ENCODE results near the gene TOMM34. TPM values are rescaled to one million over a fixed set of nuclear protein-coding genes. Genes with fewer than 3 reads are reported as not detected.

TOMM34 gene
- total RNA-seq, 4 donors from 2014 or later: 5.8 to 14.8 (median 13.9) TPM

GRCh38 chr20:44965651-44966029, 5.4 kb upstream of the TOMM34 start:
- DNase-seq (ENCODE audit: extremely low spot score): no peak
- Histone ChIP-seq H3K36me3 (no peaks in the 10 kb centered on the region), H3K27me3 (no peaks in the 10 kb centered on the region), H3K4me3 (peak overlapping the region; percentile 71 to 88 (median 78)), H3K4me1 (peaks cover 18 to 56% (median 52%) of the 10 kb centered on the region in 4 donors), H3K27ac (replicated peaks in 1 of 4) (peak overlapping the region; percentile 77 to 87 (median 82)), H3K9me3 (no peaks in the 10 kb centered on the region)
- TF ChIP-seq POLR2A (IDR thresholded peaks at IDR 0.05; ENCODE audit: low read depth) (no peak), POLR2AphosphoS5 (IDR thresholded peaks at IDR 0.05) (no peak), EP300 (IDR thresholded peaks at IDR 0.05) (no peak), CTCF (IDR thresholded peaks at IDR 0.05) (no peak)
- intact Hi-C loops (cut with DNase I): loop anchor here (5.0 to 10.0 kb wide), 2 partner anchors 78 to 221 kb away; partner anchors contain the start of genes KCNK15 and YWHAB
- WGBS: 46% methylated on average over 5 of the region's 5 CpGs

- WGBS: 86% methylated on average over 4 of the region's 4 CpGs
- intact Hi-C loops (cut with DNase I): loop anchor here (10.0 kb wide), 1 partner anchor 219 kb away; the partner anchor contains the start of gene KCNK15
These were observed 3.4 kb upstream of the TOMM34 start for GRCh38 chr20:44963325-44964215.

GRCh38 chr20:44962483-44962882, 2.3 kb upstream of the TOMM34 start:
- no peak for DNase-seq (ENCODE audit: extremely low spot score)
- no peak for TF ChIP-seq POLR2AphosphoS5 (IDR thresholded peaks at IDR 0.05)
- no peak for TF ChIP-seq CTCF (IDR thresholded peaks at IDR 0.05)
- Histone ChIP-seq H3K36me3 (no peaks in the 10 kb centered on the region), H3K4me3 (no peak overlapping the region), H3K27ac (replicated peaks in 1 of 4) (no peak overlapping the region), H3K9me3 (no peaks in the 10 kb centered on the region), H3K27me3 (no peaks in the 10 kb centered on the region), H3K4me1 (peaks cover 20 to 47% (median 38%) of the 10 kb centered on the region in 4 donors)
- intact Hi-C loops (cut with DNase I): loop anchor here (10.0 kb wide), 1 partner anchor 218 kb away; the partner anchor contains the start of gene KCNK15
- WGBS: 78% methylated on average over 3 of the region's 3 CpGs

More at GRCh38 chr20:44963325-44964215, 3.4 kb upstream of the TOMM34 start:
- Histone ChIP-seq H3K4me3 (no peak overlapping the region), H3K27ac (replicated peaks in 1 of 4) (no peak overlapping the region), H3K4me1 (peaks cover 26 to 49% (median 45%) of the 10 kb centered on the region in 4 donors), H3K27me3 (no peaks in the 10 kb centered on the region), H3K9me3 (no peaks in the 10 kb centered on the region), H3K36me3 (no peaks in the 10 kb centered on the region)
- DNase-seq (ENCODE audit: extremely low spot score): no peak
- no peak for TF ChIP-seq POLR2A (IDR thresholded peaks at IDR 0.05; ENCODE audit: low read depth)

- no peaks in the 10 kb centered on the region for H3K36me3 ChIP-seq
- no peaks in the 10 kb centered on the region for H3K9me3 ChIP-seq
- H3K27me3 ChIP-seq: no peaks in the 10 kb centered on the region
- no peak for DNase-seq (ENCODE audit: extremely low spot score)
- intact Hi-C loops (cut with DNase I): loop anchor here (10.0 kb wide), 1 partner anchor 217 kb away; the partner anchor contains the start of gene KCNK15
- 89% methylated on average over 3 of the region's 3 CpGs for WGBS
- TF ChIP-seq EP300 (IDR thresholded peaks at IDR 0.05) (no peak), CTCF (IDR thresholded peaks at IDR 0.05) (no peak), POLR2AphosphoS5 (IDR thresholded peaks at IDR 0.05) (no peak), POLR2A (IDR thresholded peaks at IDR 0.05; ENCODE audit: low read depth) (no peak)
- peaks cover 13 to 42% (median 32%) of the 10 kb centered on the region in 4 donors for H3K4me1 ChIP-seq
- no peak overlapping the region for H3K27ac ChIP-seq (replicated peaks in 1 of 4)
- no peak overlapping the region for H3K4me3 ChIP-seq
These were observed 1.7 kb upstream of the TOMM34 start for GRCh38 chr20:44961870-44962267.
